Ureter (tissue), 1 donor: ENCODE measurements around the gene FSHB. TPM values are rescaled to one million over a fixed set of nuclear protein-coding genes. Genes with fewer than 3 reads are reported as not detected.
"Not testable (repeated sequence)": the region's sequence is repeated elsewhere in the genome, so short reads cannot be mapped to it uniquely, and the experiment has no call there.

Experiments used
- DNase-seq: peaks from one replicate; pipeline ENCODE4 v3.0.0-alpha.2; 2020; ENCODE audit warnings: low spot score
- total RNA-seq: library from RNA; stranded (reverse); gene quantifications from one replicate; pipeline ENCODE4 v1.2.4, GENCODE V29; 2023
- donor health status: DM: yes; HTN: yes; CAD: no.

Gene FSHB
- not detected for total RNA-seq

- DNase-seq = no peak
Observed at GRCh38 chr11:30230714-30231113, at the start of gene FSHB. Gene FSHB, plus strand, starts transcription at chr11:30231014. Its CDS starts 889 bp downstream, at chr11:30231903.

- no peak for DNase-seq
Observed at GRCh38 chr11:30186748-30187147, 44.1 kb upstream of the FSHB start.

- DNase-seq = no peak
Observed at GRCh38 chr11:30192620-30193019, 38.2 kb upstream of the FSHB start.

- peak; percentile 52 for DNase-seq
Observed at GRCh38 chr11:30196400-30197206, 34.2 kb upstream of the FSHB start.

- DNase-seq = no peak
Observed at GRCh38 chr11:30197869-30198268, 32.9 kb upstream of the FSHB start.

- DNase-seq = not testable (repeated sequence)
Observed at GRCh38 chr11:30202989-30203388, 27.8 kb upstream of the FSHB start.

GRCh38 chr11:30203850-30204249 lies 27.0 kb upstream of the FSHB start:
- no peak for DNase-seq

GRCh38 chr11:30206249-30206996 lies 24.4 kb upstream of the FSHB start:
- no peak for DNase-seq

- DNase-seq = no peak
Observed at GRCh38 chr11:30210357-30210756, 20.5 kb upstream of the FSHB start.

GRCh38 chr11:30216534-30216933 lies 14.3 kb upstream of the FSHB start:
- no peak for DNase-seq

GRCh38 chr11:30218278-30218677 lies 12.5 kb upstream of the FSHB start:
- no peak for DNase-seq

GRCh38 chr11:30225642-30226041 lies 5.2 kb upstream of the FSHB start:
- DNase-seq = no peak

- no peak for DNase-seq
Observed at GRCh38 chr11:30228323-30228884, 2.4 kb upstream of the FSHB start.

- no peak for DNase-seq
Observed at GRCh38 chr11:30239025-30239424, 8.2 kb downstream of the FSHB start.

GRCh38 chr11:30244265-30244664 lies 13.5 kb downstream of the FSHB start:
- DNase-seq = no peak

- no peak for DNase-seq
Observed at GRCh38 chr11:30245621-30246020, 14.8 kb downstream of the FSHB start.

- no peak for DNase-seq
Observed at GRCh38 chr11:30254307-30255298, 23.8 kb downstream of the FSHB start.

- DNase-seq = no peak
Observed at GRCh38 chr11:30255637-30256036, 24.8 kb downstream of the FSHB start.

- DNase-seq = no peak
Observed at GRCh38 chr11:30257058-30257457, 26.2 kb downstream of the FSHB start.

GRCh38 chr11:30258679-30259078 lies 27.9 kb downstream of the FSHB start:
- no peak for DNase-seq

- DNase-seq = no peak
Observed at GRCh38 chr11:30260813-30261212, 30.0 kb downstream of the FSHB start.

GRCh38 chr11:30261821-30262220 lies 31.0 kb downstream of the FSHB start:
- no peak for DNase-seq
